Transverse colon (tissue), 4 donors: ENCODE data around the gene HTRA3.

ENCODE experiments used
- POLR2A ChIP-seq: fragments of 450-650 bp; IDR thresholded peaks from one replicate; pipeline ENCODE4 v1.6.1; 2016; ENCODE audit warnings: antibody characterized with exemption, mild to moderate bottlenecking, moderate library complexity
- POLR2AphosphoS5 ChIP-seq, 3 donors: sonication (generic); formaldehyde crosslinking; IDR thresholded peaks; one replicate each; pipeline ENCODE4 v1.6.1; 2016; ENCODE audit warnings: antibody characterized with exemption in 3 of 3
- TF ChIP-seq, protein P1 (sequence below), 5 experiments: fragments of 200-600 bp in 3 of 5; fragments of 450-650 bp in 2 of 5; sonication (generic) in 3 of 5; IDR thresholded peaks; 1 replicate in 2 of 5; 2 replicates in 3 of 5; pipeline ENCODE4 v1.5.1; 2016 to 2017; ENCODE audit warnings: antibody characterized with exemption in 5 of 5, inconsistent platforms in 3 of 5, mild to moderate bottlenecking in 2 of 5, moderate library complexity in 1 of 5

GRCh38 chr4:8232748-8233147 is 36.8 kb upstream of the HTRA3 start:
- TF ChIP-seq, protein P1, sequence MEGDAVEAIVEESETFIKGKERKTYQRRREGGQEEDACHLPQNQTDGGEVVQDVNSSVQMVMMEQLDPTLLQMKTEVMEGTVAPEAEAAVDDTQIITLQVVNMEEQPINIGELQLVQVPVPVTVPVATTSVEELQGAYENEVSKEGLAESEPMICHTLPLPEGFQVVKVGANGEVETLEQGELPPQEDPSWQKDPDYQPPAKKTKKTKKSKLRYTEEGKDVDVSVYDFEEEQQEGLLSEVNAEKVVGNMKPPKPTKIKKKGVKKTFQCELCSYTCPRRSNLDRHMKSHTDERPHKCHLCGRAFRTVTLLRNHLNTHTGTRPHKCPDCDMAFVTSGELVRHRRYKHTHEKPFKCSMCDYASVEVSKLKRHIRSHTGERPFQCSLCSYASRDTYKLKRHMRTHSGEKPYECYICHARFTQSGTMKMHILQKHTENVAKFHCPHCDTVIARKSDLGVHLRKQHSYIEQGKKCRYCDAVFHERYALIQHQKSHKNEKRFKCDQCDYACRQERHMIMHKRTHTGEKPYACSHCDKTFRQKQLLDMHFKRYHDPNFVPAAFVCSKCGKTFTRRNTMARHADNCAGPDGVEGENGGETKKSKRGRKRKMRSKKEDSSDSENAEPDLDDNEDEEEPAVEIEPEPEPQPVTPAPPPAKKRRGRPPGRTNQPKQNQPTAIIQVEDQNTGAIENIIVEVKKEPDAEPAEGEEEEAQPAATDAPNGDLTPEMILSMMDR (IDR thresholded peaks at IDR 0.05): no peak
- TF ChIP-seq POLR2A (no peak), POLR2AphosphoS5 (IDR thresholded peaks at IDR 0.05) (no peak)
